HEK293T (cell line): ENCODE measurements around the gene LAPTM4A.

ENCODE experiments used
- CTBP1 ChIP-seq: fragments of 450-650 bp; IDR thresholded peaks from 2 replicates; pipeline ENCODE4 v1.6.1; 2016; ENCODE audit warnings: borderline replicate concordance
- SP1 ChIP-seq: fragments of 450-650 bp; IDR thresholded peaks from 2 replicates; pipeline ENCODE4 v1.6.1; 2017

GRCh38 chr2:20061476-20061875 is 10.0 kb upstream of the LAPTM4A start:
- no peak for TF ChIP-seq SP1
- TF ChIP-seq CTBP1: no peak
